GM19043 (cell line): ENCODE measurements around the gene SPO11.

Source experiments
- ATAC-seq: cut with Tn5 transposase; IDR thresholded peaks from one replicate; pipeline ENCODE4 v1.9.1; 2021; ENCODE audit warnings: low read depth; ENCODE audit not compliant: unreplicated experiment

Gene SPO11

DNA sequence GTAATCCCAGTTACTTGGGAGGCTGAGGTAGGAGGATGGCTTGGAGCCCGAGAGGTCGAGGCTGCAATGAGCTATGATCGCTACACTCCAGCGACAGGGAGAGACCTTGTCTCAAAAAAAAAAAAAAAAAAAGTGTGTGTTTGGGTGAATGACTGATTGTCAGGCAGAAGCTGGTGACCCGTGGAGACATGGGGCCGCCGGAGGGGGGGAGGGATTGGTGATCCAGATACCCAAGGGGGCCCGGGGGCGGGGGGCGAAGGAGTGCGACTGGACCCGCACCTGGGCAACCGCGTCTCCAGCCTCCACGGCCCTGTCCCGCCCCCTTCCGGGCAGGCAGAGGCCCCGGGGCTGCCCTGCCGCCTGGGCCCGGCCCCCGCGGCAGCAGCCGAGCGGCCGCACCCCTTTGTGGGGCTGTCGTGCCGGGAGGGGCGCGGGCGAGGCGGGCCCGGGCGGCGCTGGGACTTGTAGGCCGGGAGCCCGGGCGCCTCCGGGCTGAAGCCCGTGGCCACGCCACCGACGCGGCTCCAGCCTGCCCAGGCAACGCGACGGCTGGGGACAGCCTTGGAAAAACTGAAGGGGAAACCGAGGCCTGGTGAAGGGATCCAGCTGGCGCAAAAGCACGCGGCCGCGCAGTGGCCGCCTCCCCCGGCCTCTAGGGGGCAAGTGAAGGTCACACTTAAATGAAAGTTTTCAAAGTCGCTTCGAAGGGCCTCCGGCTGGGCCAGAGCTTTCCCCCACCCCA is 59.5 kb downstream of the SPO11 start:
- ATAC-seq = no peak

DNA sequence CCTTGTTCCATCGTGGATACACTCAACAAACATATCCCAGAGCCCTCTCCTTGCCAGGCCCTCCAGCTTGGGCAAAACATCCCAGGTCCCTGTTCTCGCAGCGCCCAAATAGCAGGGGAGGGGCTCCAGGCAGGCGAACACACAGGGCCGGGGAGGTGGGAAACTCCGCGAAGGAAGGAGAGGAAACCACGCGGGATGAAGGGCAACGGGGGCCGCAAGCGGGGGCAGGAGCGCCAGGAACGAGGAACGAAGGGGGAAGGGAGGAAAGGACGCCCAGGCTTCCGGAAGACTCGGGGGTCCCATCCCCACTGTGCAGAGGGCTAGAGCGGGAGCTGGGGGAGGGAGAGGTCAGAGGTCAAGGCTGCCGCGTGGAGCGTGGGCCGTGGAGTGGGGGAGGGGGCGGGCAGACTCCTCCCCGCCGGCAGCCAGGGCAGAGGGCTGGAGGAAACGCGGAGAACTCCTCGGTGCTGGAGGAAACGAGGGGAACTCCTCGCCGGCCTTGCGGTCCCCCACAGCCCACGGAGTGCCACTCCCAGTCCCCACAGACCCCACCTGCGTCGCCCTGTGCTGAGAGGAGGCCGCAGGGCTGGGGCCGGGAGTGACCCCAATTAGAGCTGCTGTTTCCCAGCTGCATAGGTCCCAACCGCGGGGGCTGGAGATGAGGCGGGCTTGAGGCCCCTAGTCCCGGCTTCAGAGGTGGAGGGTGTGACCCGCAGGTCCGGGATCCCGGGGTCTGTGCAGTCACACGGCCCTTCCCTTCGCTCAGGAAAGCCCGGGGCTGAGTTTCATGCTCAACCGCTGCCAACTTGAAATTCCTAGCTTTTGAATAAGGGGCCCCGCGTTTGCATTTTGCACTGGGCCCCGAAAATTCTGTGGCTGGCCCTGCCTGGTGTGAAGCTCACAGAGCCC is 60.3 kb downstream of the SPO11 start:
- ATAC-seq = no peak

DNA sequence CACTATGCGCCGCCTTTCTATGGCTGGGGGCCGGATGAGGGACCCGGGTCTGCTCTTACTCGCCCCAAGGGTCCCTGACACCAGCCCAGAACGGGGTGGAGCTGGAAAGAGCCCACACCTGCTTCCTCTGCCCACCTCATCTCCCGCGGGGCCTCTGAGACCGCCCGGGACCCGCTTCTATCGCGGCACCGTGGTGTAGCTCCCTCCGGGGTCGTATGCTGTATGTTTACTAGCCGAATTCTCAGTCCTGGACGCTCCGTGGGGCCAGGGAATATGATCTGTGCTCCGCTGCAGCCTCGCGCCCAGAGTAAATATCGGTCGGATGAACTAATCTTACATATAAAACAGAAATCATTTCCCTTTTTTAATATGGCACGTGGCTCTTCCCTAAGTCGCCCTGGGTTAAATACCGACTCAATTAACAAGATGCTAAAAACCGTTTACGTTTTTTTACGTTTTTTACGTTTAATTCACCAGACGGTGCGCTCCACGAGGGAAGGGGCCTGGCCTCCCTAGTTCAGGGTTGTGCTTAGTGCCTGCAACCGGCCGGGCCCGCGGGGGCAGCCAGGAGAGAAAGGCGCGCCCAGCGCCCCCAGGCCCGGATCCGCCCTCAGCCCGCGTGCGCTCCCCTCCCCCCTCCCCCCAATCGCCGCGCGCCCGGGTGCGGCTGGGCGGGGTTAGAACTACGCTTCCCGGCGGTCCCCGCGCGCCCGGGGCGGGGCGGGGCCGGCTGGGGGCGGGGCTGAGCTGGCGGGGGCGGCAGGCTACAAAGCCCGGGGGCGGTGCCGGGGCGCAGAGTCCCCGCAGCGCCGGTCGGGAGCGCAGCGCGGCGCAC is 61.2 kb downstream of the SPO11 start, which contains the start of gene RBM38:
Gene RBM38, plus strand, starts transcription at position 793 of the 835 bp plus-strand sequence. CDS start 186 bp downstream, outside the sequence.
- peak; percentile 36 for ATAC-seq

DNA sequence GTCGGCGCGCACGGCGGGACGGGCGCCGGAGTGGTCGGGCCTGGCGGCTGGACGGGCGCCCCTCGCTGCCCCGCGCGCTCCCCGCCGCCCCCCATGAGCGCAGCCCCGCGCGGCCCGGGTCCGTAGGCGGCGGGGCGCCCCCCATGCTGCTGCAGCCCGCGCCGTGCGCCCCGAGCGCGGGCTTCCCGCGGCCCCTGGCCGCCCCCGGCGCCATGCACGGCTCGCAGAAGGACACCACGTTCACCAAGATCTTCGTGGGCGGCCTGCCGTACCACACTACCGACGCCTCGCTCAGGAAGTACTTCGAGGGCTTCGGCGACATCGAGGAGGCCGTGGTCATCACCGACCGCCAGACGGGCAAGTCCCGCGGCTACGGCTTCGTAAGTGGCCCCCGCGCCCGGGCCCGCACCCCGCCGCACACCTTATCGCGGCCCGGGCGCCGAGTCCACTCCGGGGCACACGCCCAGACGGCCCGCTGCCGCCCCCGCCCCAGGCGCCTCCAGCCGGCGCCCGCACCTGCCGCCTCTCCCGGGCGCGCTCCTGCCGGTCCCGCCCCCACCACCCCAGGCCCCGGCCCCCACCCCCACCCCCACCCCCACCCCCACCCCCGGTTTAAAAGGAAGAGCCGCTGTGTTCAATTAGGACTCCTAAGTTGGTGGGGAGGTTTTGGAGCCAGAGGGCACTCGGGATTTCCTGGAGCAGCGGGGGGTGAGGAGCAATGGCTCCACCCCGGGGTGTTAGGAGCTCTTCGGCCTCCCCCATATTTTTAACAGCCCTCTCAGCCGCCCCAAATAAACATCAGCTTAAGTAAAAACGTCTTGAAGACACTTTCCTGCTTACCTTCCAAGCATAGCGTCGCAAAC is 62.1 kb downstream of the SPO11 start:
- no peak for ATAC-seq

DNA sequence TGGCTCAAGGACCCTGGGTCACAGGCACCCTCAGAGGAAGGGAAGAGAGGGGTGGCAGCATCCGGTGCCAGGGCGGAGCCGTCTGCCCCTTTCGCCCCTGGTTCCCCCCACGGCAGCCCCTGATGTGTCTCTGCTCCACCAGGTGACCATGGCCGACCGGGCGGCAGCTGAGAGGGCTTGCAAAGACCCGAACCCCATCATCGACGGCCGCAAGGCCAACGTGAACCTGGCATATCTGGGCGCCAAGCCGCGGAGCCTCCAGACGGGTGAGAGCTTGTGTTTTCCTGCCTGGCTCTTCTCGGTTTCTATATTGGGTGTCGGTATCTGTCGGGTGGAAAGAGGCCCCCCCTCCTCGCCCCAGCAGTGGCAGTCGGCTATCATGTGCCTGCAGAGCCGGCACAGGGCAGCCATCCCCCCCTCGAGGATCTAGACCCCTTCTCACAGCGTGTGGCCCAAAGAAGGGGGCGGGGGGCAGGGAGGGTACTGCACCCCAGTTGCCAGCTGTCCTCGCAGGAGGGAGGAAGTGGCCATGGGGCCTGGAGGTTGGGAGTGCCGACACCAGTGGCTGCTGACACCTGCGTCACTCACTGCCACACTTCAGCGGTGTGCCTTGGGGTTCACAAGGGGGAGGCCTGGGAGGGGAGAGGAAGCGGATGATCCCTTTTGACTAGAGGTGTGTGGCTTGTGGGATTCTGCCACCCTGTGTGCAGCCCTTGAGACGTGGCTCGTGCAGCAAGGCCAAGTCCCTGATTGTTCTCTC is 63.1 kb downstream of the SPO11 start:
- no peak for ATAC-seq
